HCT116 (cell line): ENCODE results near the gene POF1B. TPM values are rescaled to one million over a fixed set of nuclear protein-coding genes. Genes with fewer than 3 reads are reported as not detected.

Experiments used
- ATAC-seq: fragments of 200-7000 bp; cut with Tn5 transposase; 2 replicates; pipeline ENCODE4 v1.9.1; 2020; ENCODE audit warnings: mild to moderate bottlenecking, moderate library complexity
- BruUV-seq: library from RNA; stranded (reverse); fragments of 400-500 nt; replicated peaks from 2 replicates; lab custom pipeline; 2021; lab: Mats Ljungman, UMichigan
- CTCF ChIA-PET: fragments of 300-600 bp; sonication (Branson Sonifier 250); formaldehyde crosslinking; loops from one replicate; lab custom pipeline; 2021; ENCODE audit warnings: antibody characterized with exemption; lab: Charles Lee
- POLR2A ChIA-PET: fragments of 300-600, 350-600 bp; sonication (Branson Sonifier 250); formaldehyde crosslinking; loops from one replicate; lab custom pipeline; 2021; ENCODE audit warnings: antibody characterized with exemption; lab: Charles Lee
- RAD21 ChIA-PET, 2 experiments: fragments of 300-600 bp; sonication (Branson Sonifier 250); formaldehyde crosslinking; loops; one replicate each; lab custom pipeline; 2023; ENCODE audit warnings: low total read pairs in 2 of 2; ENCODE audit not compliant: uncharacterized antibody in 2 of 2, unreplicated experiment in 2 of 2, low non-redundant PET in 1 of 2; lab: Charles Lee
- DNase-seq: peaks from one replicate; pipeline ENCODE4 v3.0.0-alpha.2; 2010; ENCODE audit warnings: low read depth, low spot score
- H2AFZ ChIP-seq: fragments of 200-600 bp; shearing (Covaris generic), sonication (generic); 2 replicates; pipeline ENCODE4 v1.6.1; 2017; ENCODE audit warnings: low read depth, mixed run types, mixed read lengths, antibody characterized with exemption, low read length; ENCODE audit not compliant: poor library complexity, severe bottlenecking
- H3K27ac ChIP-seq: 2 replicates; pipeline ENCODE4 v1.5.1; 2012; ENCODE audit warnings: low read depth, low read length
- H3K27me3 ChIP-seq: fragments of 200-600 bp; sonication (generic); 2 replicates; pipeline ENCODE4 v1.6.1; 2016; ENCODE audit warnings: mixed run types, low read length, mixed read lengths; ENCODE audit not compliant: insufficient read depth
- H3K36me3 ChIP-seq, 2 experiments: fragments of 200-500 bp in 1 of 2; fragments of 200-600 bp in 1 of 2; sonication (Bioruptor generic) in 1 of 2; sonication (generic) in 1 of 2; 2 replicates each; pipeline versions ENCODE4 v1.5.1 to v1.6.1; 2014 to 2016; ENCODE audit warnings: low read length in 2 of 2, inconsistent platforms in 1 of 2, mixed read lengths in 1 of 2, mixed run types in 1 of 2; ENCODE audit not compliant: insufficient read depth in 2 of 2, control insufficient read depth in 1 of 2
- H3K4me1 ChIP-seq, 2 experiments: fragments of 200-600 bp in 1 of 2; sonication (generic) in 1 of 2; 2 replicates each; pipeline versions ENCODE4 v1.5.1 to v1.6.1; 2012 to 2017; ENCODE audit warnings: low read length in 2 of 2, inconsistent platforms in 1 of 2, mild to moderate bottlenecking in 1 of 2, mixed read lengths in 1 of 2, mixed run types in 1 of 2, moderate library complexity in 1 of 2; ENCODE audit not compliant: insufficient read depth in 2 of 2, control insufficient read depth in 1 of 2
- H3K4me2 ChIP-seq: fragments of 200-600 bp; sonication (generic); 2 replicates; pipeline ENCODE4 v1.6.1; 2017; ENCODE audit warnings: mixed run types, low read length, mixed read lengths
- H3K4me3 ChIP-seq, 2 experiments: fragments of 200-600 bp in 1 of 2; sonication (generic) in 1 of 2; replicated peaks in 1 of 2; 2 replicates each; pipeline ENCODE4 v1.5.1; 2011 to 2016; ENCODE audit warnings: low read length in 2 of 2, control low read depth in 1 of 2, low read depth in 1 of 2, mild to moderate bottlenecking in 1 of 2, mixed read lengths in 1 of 2, mixed run types in 1 of 2
- H3K79me2 ChIP-seq: fragments of 200-600 bp; sonication (generic); 2 replicates; pipeline ENCODE4 v1.6.1; 2017; ENCODE audit warnings: mild to moderate bottlenecking, mixed run types, low read length, moderate library complexity, mixed read lengths; ENCODE audit not compliant: insufficient read depth
- H3K9ac ChIP-seq: fragments of 200-600 bp; sonication (generic); 2 replicates; pipeline ENCODE4 v1.6.1; 2016; ENCODE audit warnings: low read length, mixed read lengths
- H3K9me2 ChIP-seq: fragments of 200-600 bp; sonication (generic), shearing (Covaris generic); 2 replicates; pipeline ENCODE4 v1.6.1; 2017; ENCODE audit warnings: mixed run types, mild to moderate bottlenecking, moderate library complexity; ENCODE audit not compliant: insufficient read depth
- H3K9me3 ChIP-seq, 2 experiments: fragments of 200-500 bp in 1 of 2; fragments of 200-600 bp in 1 of 2; sonication (Bioruptor generic) in 1 of 2; sonication (generic) in 1 of 2; 2 replicates each; pipeline ENCODE4 v1.6.1; 2014 to 2017; ENCODE audit warnings: low read length in 2 of 2, mixed read lengths in 2 of 2, inconsistent platforms in 1 of 2, low read depth in 1 of 2, mild to moderate bottlenecking in 1 of 2, mixed run types in 1 of 2, moderate library complexity in 1 of 2; ENCODE audit not compliant: control insufficient read depth in 1 of 2, insufficient read depth in 1 of 2
- H4K20me1 ChIP-seq: fragments of 200-600 bp; sonication (generic), shearing (Covaris generic); 2 replicates; pipeline ENCODE4 v1.6.1; 2017; ENCODE audit warnings: mixed run types, mild to moderate bottlenecking, moderate library complexity; ENCODE audit not compliant: insufficient read depth
- ATF3 ChIP-seq: IDR thresholded peaks from 2 replicates; pipeline ENCODE4 v1.6.1; 2012
- CBX3 ChIP-seq: IDR thresholded peaks from 2 replicates; pipeline ENCODE4 v1.6.1; 2012; ENCODE audit warnings: low read depth
- CEBPB ChIP-seq: IDR thresholded peaks from 2 replicates; pipeline ENCODE4 v1.6.1; 2012; ENCODE audit warnings: low read depth
- CTCF ChIP-seq, 3 experiments: fragments of 200-600 bp in 1 of 3; sonication (generic) in 1 of 3; IDR thresholded peaks in 2 of 3; conservative IDR thresholded peaks in 1 of 3; 2 replicates each; pipeline ENCODE4 v1.5.1; 2012 to 2017; ENCODE audit warnings: low read depth in 2 of 3, low read length in 2 of 3, antibody characterized with exemption in 1 of 3, borderline replicate concordance in 1 of 3, control low read depth in 1 of 3, mild to moderate bottlenecking in 1 of 3, mixed read lengths in 1 of 3, mixed run types in 1 of 3, moderate library complexity in 1 of 3; ENCODE audit not compliant: insufficient read depth in 1 of 3
- EGR1 ChIP-seq: IDR thresholded peaks from 2 replicates; pipeline ENCODE4 v1.6.1; 2012; ENCODE audit warnings: low read depth
- EZH2 ChIP-seq: fragments of 200-600 bp; sonication (generic); IDR thresholded peaks from 2 replicates; pipeline ENCODE4 v1.6.1; 2017; ENCODE audit warnings: antibody characterized with exemption, mixed run types
- EZH2phosphoT487 ChIP-seq: fragments of 200-600 bp; IDR thresholded peaks from 2 replicates; pipeline ENCODE4 v1.6.1; 2018; ENCODE audit warnings: antibody characterized with exemption, borderline replicate concordance
- MAX ChIP-seq: IDR thresholded peaks from 2 replicates; pipeline ENCODE4 v1.6.1; 2012
- POLR2A ChIP-seq: IDR thresholded peaks from 2 replicates; pipeline ENCODE4 v1.7.0; 2011; ENCODE audit warnings: borderline replicate concordance; ENCODE audit not compliant: insufficient read depth, insufficient read length; ENCODE audit errors: extremely low read depth
- POLR2AphosphoS5 ChIP-seq: IDR thresholded peaks from 2 replicates; pipeline ENCODE4 v1.6.1; 2011; ENCODE audit warnings: mild to moderate bottlenecking, low read depth, low read length, moderate library complexity
- RAD21 ChIP-seq: IDR thresholded peaks from 2 replicates; pipeline ENCODE4 v1.6.1; 2012; ENCODE audit warnings: low read depth, mild to moderate bottlenecking
- SP1 ChIP-seq: IDR thresholded peaks from 2 replicates; pipeline ENCODE4 v1.6.1; 2012; ENCODE audit warnings: low read depth
- SRF ChIP-seq: IDR thresholded peaks from 2 replicates; pipeline ENCODE4 v1.6.1; 2012; ENCODE audit warnings: low read depth
- YY1 ChIP-seq: IDR thresholded peaks from 2 replicates; pipeline ENCODE4 v1.6.1; 2011; ENCODE audit warnings: low read length, low read depth, moderate library complexity, mild to moderate bottlenecking; ENCODE audit not compliant: insufficient replicate concordance; ENCODE audit errors: extremely low read depth
- ZFX ChIP-seq: fragments of 450-650 bp; IDR thresholded peaks from 2 replicates; pipeline ENCODE4 v1.6.1; 2017
- intact Hi-C: fragments of 100-400 bp; cut with micrococcal nuclease; formaldehyde crosslinking; loops from 2 replicates; pipeline ENCODE4 v1.10.0; 2022
- total RNA-seq: library from RNA; stranded (reverse); gene quantifications from one replicate; pipeline ENCODE4 v1.2.1, GENCODE V29; 2021; ENCODE audit not compliant: unreplicated experiment

Gene POF1B
- total RNA-seq, 1 experiment from 2014 or later = 0.15 TPM

GRCh38 chrX:85419293-85419692 is 39.8 kb upstream of the POF1B start:
- intact Hi-C loops = no loop called here
- DNase-seq (no peak), ATAC-seq (no peak)
- TF ChIP-seq SRF (no peak), CBX3 (no peak), POLR2A (no peak), EZH2phosphoT487 (no peak), CTCF (IDR thresholded peaks at IDR 0.05 in 2 of 3, conservative IDR thresholded peaks at IDR 0.05 in 1 of 3; ENCODE audit: borderline replicate concordance in 1 of 3, insufficient read depth in 1 of 3, low read depth in 2 of 3, low read length in 2 of 3) (no peak), POLR2AphosphoS5 (no peak), ZFX (no peak), ATF3 (no peak), MAX (no peak), YY1 (no peak), CEBPB (no peak), RAD21 (no peak), EGR1 (no peak), EZH2 (no peak), SP1 (no peak)
- H3K27me3 ChIP-seq = no peaks in the 10 kb centered on the region
- ChIA-PET RAD21 (no interaction called here), CTCF (no interaction called here), POLR2A (no interaction called here)
- H3K36me3 ChIP-seq = no peaks in the 10 kb centered on the region
- H3K9ac ChIP-seq = no peak overlapping the region
- H3K27ac ChIP-seq = no peak overlapping the region
- no peaks in the 10 kb centered on the region for H3K79me2 ChIP-seq
- BruUV-seq = no TSS peak
- H3K9me3 ChIP-seq = no peaks in the 10 kb centered on the region
- H3K4me2 ChIP-seq = no peak overlapping the region
- no peak overlapping the region for H3K4me3 ChIP-seq
- no peaks in the 10 kb centered on the region for H4K20me1 ChIP-seq
- no peaks in the 10 kb centered on the region for H3K4me1 ChIP-seq
- no peak overlapping the region for H2AFZ ChIP-seq
- no peaks in the 10 kb centered on the region for H3K9me2 ChIP-seq
